ENCODE measurements around the gene VPS36.

DNA sequence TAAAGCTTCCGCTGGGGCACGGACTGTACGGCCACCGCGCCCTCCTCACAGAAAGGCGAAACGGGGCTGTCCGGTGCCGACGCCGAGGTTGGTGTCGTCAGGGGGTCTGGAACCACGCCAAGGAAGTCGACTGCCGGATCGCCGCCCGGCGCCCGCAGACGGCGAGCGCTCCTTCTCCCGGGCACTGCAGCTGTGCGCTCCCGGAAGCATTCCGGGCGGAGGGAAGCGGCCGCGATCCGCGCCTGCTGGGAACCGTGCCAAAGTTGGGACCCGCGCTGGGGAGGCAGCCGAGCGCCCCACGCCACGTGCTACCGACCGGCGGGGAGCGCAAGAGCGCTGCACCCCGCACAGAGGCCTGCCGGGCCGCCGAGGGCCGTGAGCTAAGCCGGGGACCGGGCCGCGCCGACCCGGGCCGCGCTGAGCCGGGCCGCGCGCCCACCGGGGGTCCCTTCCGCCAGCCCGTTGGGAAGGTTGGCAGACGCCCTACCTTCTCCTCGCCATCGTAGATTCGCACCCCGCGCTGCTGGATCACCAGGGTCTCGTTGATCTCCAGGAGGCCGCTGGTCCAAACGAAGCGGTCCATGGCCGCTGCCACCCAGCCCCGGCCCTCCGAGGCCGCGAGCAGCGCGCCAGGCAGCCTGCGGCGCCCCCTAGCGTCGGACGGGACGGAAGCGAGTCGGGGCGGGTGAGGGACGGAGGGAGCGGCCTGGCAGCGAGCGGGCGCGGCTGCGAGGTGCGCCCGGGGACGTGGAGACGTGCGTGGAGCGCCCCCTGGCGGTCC, at the start of gene VPS36:
- TF ChIP-seq POLR2A (IDR thresholded peaks at IDR 0.05; ENCODE audit: low read depth, low read length) (peak; percentile 85), POLR2AphosphoS5 (IDR thresholded peaks at IDR 0.05; ENCODE audit: low read depth, low read length) (peak; percentile 77; the same call in 1 of the 2 replicates)

All from GM12891 (cell line).